GM12873 (cell line): ENCODE results near the gene VTI1A.

ENCODE experiments used
- TF ChIP-seq, protein P1 (sequence below): IDR thresholded peaks from 2 replicates; pipeline ENCODE4 v1.5.1; 2012; ENCODE audit warnings: low read depth, mild to moderate bottlenecking, moderate library complexity, low read length, control low read depth; ENCODE audit not compliant: insufficient read depth; ENCODE audit errors: missing control alignments

VTI1A gene

GRCh38 chr10:112654794-112655193 lies 207.8 kb downstream of the VTI1A start:
- TF ChIP-seq, protein P1, sequence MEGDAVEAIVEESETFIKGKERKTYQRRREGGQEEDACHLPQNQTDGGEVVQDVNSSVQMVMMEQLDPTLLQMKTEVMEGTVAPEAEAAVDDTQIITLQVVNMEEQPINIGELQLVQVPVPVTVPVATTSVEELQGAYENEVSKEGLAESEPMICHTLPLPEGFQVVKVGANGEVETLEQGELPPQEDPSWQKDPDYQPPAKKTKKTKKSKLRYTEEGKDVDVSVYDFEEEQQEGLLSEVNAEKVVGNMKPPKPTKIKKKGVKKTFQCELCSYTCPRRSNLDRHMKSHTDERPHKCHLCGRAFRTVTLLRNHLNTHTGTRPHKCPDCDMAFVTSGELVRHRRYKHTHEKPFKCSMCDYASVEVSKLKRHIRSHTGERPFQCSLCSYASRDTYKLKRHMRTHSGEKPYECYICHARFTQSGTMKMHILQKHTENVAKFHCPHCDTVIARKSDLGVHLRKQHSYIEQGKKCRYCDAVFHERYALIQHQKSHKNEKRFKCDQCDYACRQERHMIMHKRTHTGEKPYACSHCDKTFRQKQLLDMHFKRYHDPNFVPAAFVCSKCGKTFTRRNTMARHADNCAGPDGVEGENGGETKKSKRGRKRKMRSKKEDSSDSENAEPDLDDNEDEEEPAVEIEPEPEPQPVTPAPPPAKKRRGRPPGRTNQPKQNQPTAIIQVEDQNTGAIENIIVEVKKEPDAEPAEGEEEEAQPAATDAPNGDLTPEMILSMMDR, result no peak

GRCh38 chr10:112655722-112656121 lies 208.7 kb downstream of the VTI1A start:
- TF ChIP-seq, protein P1, result no peak

GRCh38 chr10:112658465-112658864 lies 211.4 kb downstream of the VTI1A start:
- TF ChIP-seq, protein P1, result no peak

GRCh38 chr10:112658900-112659638 lies 212.1 kb downstream of the VTI1A start:
- TF ChIP-seq, protein P1, result no peak

GRCh38 chr10:112663234-112664125 lies 216.5 kb downstream of the VTI1A start:
- TF ChIP-seq, protein P1, result no peak

GRCh38 chr10:112666094-112666493 lies 219.1 kb downstream of the VTI1A start:
- TF ChIP-seq, protein P1, result no peak

GRCh38 chr10:112669989-112670388 lies 223.0 kb downstream of the VTI1A start:
- TF ChIP-seq, protein P1, result no peak
